ENCODE data around the gene RHAG.

RHAG gene

DNA sequence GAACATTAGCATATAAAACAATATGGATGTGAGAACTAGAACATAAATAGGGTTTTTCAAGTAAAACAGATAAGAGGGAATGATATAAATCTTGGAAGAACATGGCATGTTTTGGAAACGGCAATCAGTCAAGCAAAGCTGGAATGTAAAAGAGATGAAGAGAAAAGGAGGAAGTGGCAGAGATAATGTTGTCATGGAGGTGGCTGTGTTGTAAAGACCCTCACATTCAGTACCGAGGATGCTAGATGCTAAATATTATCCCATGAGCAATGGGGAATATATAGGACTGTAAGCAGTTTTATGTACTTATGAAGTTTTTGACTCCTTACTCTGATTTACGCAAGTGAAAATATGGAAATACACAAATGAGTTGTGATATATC, 702 bp upstream of the RHAG start:
- Histone ChIP-seq H3K9ac (ENCODE audit: low read depth, low read length, poor library complexity) (no peak overlapping the region), H2BK15ac (ENCODE audit: low read length) (no peak overlapping the region), H3K9me3 (replicated peaks in 1 of 2; ENCODE audit: control insufficient read depth in 2 of 2, insufficient read depth in 1 of 2, low read depth in 1 of 2, low read length in 2 of 2) (no peaks in the 10 kb centered on the region), H4K8ac (ENCODE audit: low read depth, low read length) (no peak overlapping the region), H2BK5ac (ENCODE audit: low read length) (no peak overlapping the region), H2BK120ac (ENCODE audit: low read depth, low read length) (no peak overlapping the region), H3K14ac (ENCODE audit: low read length) (no peak overlapping the region), H4K91ac (ENCODE audit: low read depth, low read length, poor library complexity) (no peak overlapping the region), H3K18ac (ENCODE audit: low read length) (no peak overlapping the region), H3K27me3 (ENCODE audit: control insufficient read depth in 3 of 3, insufficient read depth in 3 of 3, low read depth in 1 of 3, low read length in 3 of 3) (no peaks in the 10 kb centered on the region), H2AFZ (ENCODE audit: low read length) (no peak overlapping the region), H2BK12ac (ENCODE audit: low read length) (no peak overlapping the region), H3K23ac (ENCODE audit: low read depth, low read length, poor library complexity) (no peak overlapping the region), H3K4me3 (ENCODE audit: low read length in 2 of 2) (no peak overlapping the region), H3K4ac (ENCODE audit: low read length) (no peak overlapping the region), H3K4me2 (ENCODE audit: insufficient read depth, low read length, poor library complexity, severe bottlenecking) (no peak overlapping the region), H2AK5ac (ENCODE audit: low read depth, low read length) (no peak overlapping the region), H3K79me1 (ENCODE audit: low read depth, low read length) (no peaks in the 10 kb centered on the region), H3K4me1 (ENCODE audit: control insufficient read depth in 2 of 2, insufficient read depth in 1 of 2, low read depth in 1 of 2, low read length in 2 of 2) (no peaks in the 10 kb centered on the region), H3K27ac (replicated peaks; ENCODE audit: low read length) (no peak overlapping the region), H3K36me3 (replicated peaks in 1 of 2; ENCODE audit: control insufficient read depth in 2 of 2, insufficient read depth in 2 of 2, low read length in 2 of 2) (no peaks in the 10 kb centered on the region)
- DNase-seq (ENCODE audit: low spot score): no peak
- no CpG with 5 or more reads among the region's 3 CpGs for WGBS, 2 donors (ENCODE audit: extremely low coverage in 2 of 2, insufficient read length in 2 of 2, insufficient replicate concordance in 1 of 2)

DNA sequence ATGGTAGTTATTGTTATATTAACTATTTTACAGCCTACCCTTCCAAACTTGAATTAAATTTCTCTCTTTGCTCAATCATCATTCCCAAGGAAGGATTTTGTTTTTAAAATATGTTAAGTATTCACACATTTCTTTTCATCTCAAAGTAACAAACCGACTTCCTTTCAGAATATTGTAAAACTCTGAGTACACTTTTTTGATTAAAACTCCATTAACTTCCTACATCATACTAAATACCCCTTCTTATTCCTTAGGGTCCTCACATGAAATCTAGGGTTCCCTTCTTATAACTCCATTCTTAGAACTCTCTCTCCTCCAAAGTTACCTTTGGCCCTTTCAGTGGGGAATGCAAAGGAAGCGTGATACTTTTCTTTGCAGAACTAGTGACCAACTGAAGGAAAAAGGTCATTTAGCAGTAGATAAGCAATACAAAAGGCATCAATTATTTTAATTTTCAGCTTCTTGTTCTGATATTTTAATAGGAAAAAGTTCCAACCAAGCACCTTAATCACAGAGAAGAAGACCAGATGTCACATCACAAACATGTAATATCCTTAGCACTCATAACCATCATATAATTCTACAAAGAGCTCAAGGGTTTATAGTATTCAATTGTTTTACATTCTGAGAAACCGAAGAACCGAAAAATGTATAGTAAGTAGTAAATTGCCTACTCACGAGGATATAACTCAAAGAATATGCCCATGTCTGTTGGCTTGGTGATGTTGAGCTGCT, 494 bp downstream of the RHAG start:
- Histone ChIP-seq H2BK15ac (ENCODE audit: low read length) (no peak overlapping the region), H2BK120ac (ENCODE audit: low read depth, low read length) (no peak overlapping the region), H2AFZ (ENCODE audit: low read length) (no peak overlapping the region), H3K14ac (ENCODE audit: low read length) (no peak overlapping the region), H3K36me3 (replicated peaks in 1 of 2; ENCODE audit: control insufficient read depth in 2 of 2, insufficient read depth in 2 of 2, low read length in 2 of 2) (no peaks in the 10 kb centered on the region), H3K4me1 (ENCODE audit: control insufficient read depth in 2 of 2, insufficient read depth in 1 of 2, low read depth in 1 of 2, low read length in 2 of 2) (no peaks in the 10 kb centered on the region), H3K27me3 (ENCODE audit: control insufficient read depth in 3 of 3, insufficient read depth in 3 of 3, low read depth in 1 of 3, low read length in 3 of 3) (no peaks in the 10 kb centered on the region), H2AK5ac (ENCODE audit: low read depth, low read length) (no peak overlapping the region), H3K18ac (ENCODE audit: low read length) (no peak overlapping the region), H3K4ac (ENCODE audit: low read length) (no peak overlapping the region), H4K91ac (ENCODE audit: low read depth, low read length, poor library complexity) (no peak overlapping the region), H3K4me3 (ENCODE audit: low read length in 2 of 2) (no peak overlapping the region), H3K79me1 (ENCODE audit: low read depth, low read length) (no peaks in the 10 kb centered on the region), H3K27ac (replicated peaks; ENCODE audit: low read length) (no peak overlapping the region), H4K8ac (ENCODE audit: low read depth, low read length) (no peak overlapping the region), H2BK5ac (ENCODE audit: low read length) (no peak overlapping the region), H2BK12ac (ENCODE audit: low read length) (no peak overlapping the region), H3K23ac (ENCODE audit: low read depth, low read length, poor library complexity) (no peak overlapping the region), H3K9ac (ENCODE audit: low read depth, low read length, poor library complexity) (no peak overlapping the region), H3K9me3 (replicated peaks in 1 of 2; ENCODE audit: control insufficient read depth in 2 of 2, insufficient read depth in 1 of 2, low read depth in 1 of 2, low read length in 2 of 2) (no peaks in the 10 kb centered on the region), H3K4me2 (ENCODE audit: insufficient read depth, low read length, poor library complexity, severe bottlenecking) (no peak overlapping the region)
- no peak for DNase-seq (ENCODE audit: low spot score)
- no CpG with 5 or more reads among the region's 5 CpGs for WGBS, 2 donors (ENCODE audit: extremely low coverage in 2 of 2, insufficient read length in 2 of 2, insufficient replicate concordance in 1 of 2)

DNA sequence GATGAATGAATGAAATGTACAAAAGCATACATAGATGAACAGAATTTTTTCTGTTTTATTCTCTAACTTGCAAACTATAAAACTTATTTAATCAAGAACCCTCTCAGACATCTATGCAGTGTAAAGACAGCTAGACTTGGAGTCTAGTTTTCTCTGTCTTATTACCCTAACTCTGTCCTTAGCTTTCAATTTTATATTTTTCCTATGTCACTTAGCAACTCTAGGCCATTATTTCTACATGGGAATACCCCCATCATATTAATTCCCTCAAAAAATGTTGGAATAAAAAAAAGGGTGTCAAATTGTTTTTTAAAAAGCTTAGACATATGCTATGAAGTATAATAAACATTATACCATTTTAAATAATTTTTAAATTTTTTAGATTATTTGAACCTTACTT, 1.2 kb downstream of the RHAG start:
- Histone ChIP-seq H2BK5ac (ENCODE audit: low read length) (no peak overlapping the region), H2BK15ac (ENCODE audit: low read length) (no peak overlapping the region), H4K8ac (ENCODE audit: low read depth, low read length) (no peak overlapping the region), H3K36me3 (replicated peaks in 1 of 2; ENCODE audit: control insufficient read depth in 2 of 2, insufficient read depth in 2 of 2, low read length in 2 of 2) (no peaks in the 10 kb centered on the region), H2AK5ac (ENCODE audit: low read depth, low read length) (no peak overlapping the region), H3K14ac (ENCODE audit: low read length) (no peak overlapping the region), H3K4ac (ENCODE audit: low read length) (no peak overlapping the region), H2AFZ (ENCODE audit: low read length) (no peak overlapping the region), H3K9me3 (replicated peaks in 1 of 2; ENCODE audit: control insufficient read depth in 2 of 2, insufficient read depth in 1 of 2, low read depth in 1 of 2, low read length in 2 of 2) (no peaks in the 10 kb centered on the region), H3K4me1 (ENCODE audit: control insufficient read depth in 2 of 2, insufficient read depth in 1 of 2, low read depth in 1 of 2, low read length in 2 of 2) (no peaks in the 10 kb centered on the region), H3K23ac (ENCODE audit: low read depth, low read length, poor library complexity) (no peak overlapping the region), H3K27ac (replicated peaks; ENCODE audit: low read length) (no peak overlapping the region), H3K27me3 (ENCODE audit: control insufficient read depth in 3 of 3, insufficient read depth in 3 of 3, low read depth in 1 of 3, low read length in 3 of 3) (no peaks in the 10 kb centered on the region), H4K91ac (ENCODE audit: low read depth, low read length, poor library complexity) (no peak overlapping the region), H3K79me1 (ENCODE audit: low read depth, low read length) (no peaks in the 10 kb centered on the region), H3K9ac (ENCODE audit: low read depth, low read length, poor library complexity) (no peak overlapping the region), H2BK120ac (ENCODE audit: low read depth, low read length) (no peak overlapping the region), H3K4me3 (ENCODE audit: low read length in 2 of 2) (no peak overlapping the region), H2BK12ac (ENCODE audit: low read length) (no peak overlapping the region), H3K4me2 (ENCODE audit: insufficient read depth, low read length, poor library complexity, severe bottlenecking) (no peak overlapping the region), H3K18ac (ENCODE audit: low read length) (no peak overlapping the region)
- DNase-seq (ENCODE audit: low spot score): no peak

GRCh38 chr6:49634836-49635218, 1.8 kb downstream of the RHAG start:
- Histone ChIP-seq H2BK12ac (ENCODE audit: low read length) (no peak overlapping the region), H3K9ac (ENCODE audit: low read depth, low read length, poor library complexity) (no peak overlapping the region), H2BK120ac (ENCODE audit: low read depth, low read length) (no peak overlapping the region), H3K14ac (ENCODE audit: low read length) (no peak overlapping the region), H3K9me3 (replicated peaks in 1 of 2; ENCODE audit: control insufficient read depth in 2 of 2, insufficient read depth in 1 of 2, low read depth in 1 of 2, low read length in 2 of 2) (no peaks in the 10 kb centered on the region), H3K79me1 (ENCODE audit: low read depth, low read length) (no peaks in the 10 kb centered on the region), H3K4me3 (ENCODE audit: low read length in 2 of 2) (no peak overlapping the region), H3K23ac (ENCODE audit: low read depth, low read length, poor library complexity) (no peak overlapping the region), H2BK15ac (ENCODE audit: low read length) (no peak overlapping the region), H3K4me2 (ENCODE audit: insufficient read depth, low read length, poor library complexity, severe bottlenecking) (no peak overlapping the region), H2BK5ac (ENCODE audit: low read length) (no peak overlapping the region), H3K27ac (replicated peaks; ENCODE audit: low read length) (no peak overlapping the region), H2AFZ (ENCODE audit: low read length) (no peak overlapping the region), H3K4me1 (ENCODE audit: control insufficient read depth in 2 of 2, insufficient read depth in 1 of 2, low read depth in 1 of 2, low read length in 2 of 2) (no peaks in the 10 kb centered on the region), H2AK5ac (ENCODE audit: low read depth, low read length) (no peak overlapping the region), H4K8ac (ENCODE audit: low read depth, low read length) (no peak overlapping the region), H3K18ac (ENCODE audit: low read length) (no peak overlapping the region), H3K4ac (ENCODE audit: low read length) (no peak overlapping the region), H3K27me3 (ENCODE audit: control insufficient read depth in 3 of 3, insufficient read depth in 3 of 3, low read depth in 1 of 3, low read length in 3 of 3) (no peaks in the 10 kb centered on the region), H4K91ac (ENCODE audit: low read depth, low read length, poor library complexity) (no peak overlapping the region), H3K36me3 (replicated peaks in 1 of 2; ENCODE audit: control insufficient read depth in 2 of 2, insufficient read depth in 2 of 2, low read length in 2 of 2) (no peaks in the 10 kb centered on the region)
- DNase-seq (ENCODE audit: low spot score): no peak
- WGBS, 2 donors (ENCODE audit: extremely low coverage in 2 of 2, insufficient read length in 2 of 2, insufficient replicate concordance in 1 of 2): no CpG with 5 or more reads among the region's 3 CpGs

Data from neuronal stem cell (in vitro differentiated cells).